GM12873 (cell line): ENCODE results near the gene NPW.

Experiments used
- CTCF ChIP-seq: IDR thresholded peaks from 2 replicates; pipeline ENCODE4 v1.5.1; 2012; ENCODE audit warnings: low read depth, mild to moderate bottlenecking, moderate library complexity, low read length, control low read depth; ENCODE audit not compliant: insufficient read depth; ENCODE audit errors: missing control alignments

NPW gene

GRCh38 chr16:2005646-2006045 lies 13.9 kb upstream of the NPW start:
- TF ChIP-seq CTCF: peak; percentile 25

- no peak for TF ChIP-seq CTCF
These were observed 13.3 kb upstream of the NPW start for GRCh38 chr16:2006317-2006716.

GRCh38 chr16:2007081-2007836 lies 12.3 kb upstream of the NPW start:
- TF ChIP-seq CTCF: no peak

GRCh38 chr16:2008009-2008526 lies 11.5 kb upstream of the NPW start:
- no peak for TF ChIP-seq CTCF

GRCh38 chr16:2008631-2009163 lies 10.9 kb upstream of the NPW start:
- no peak for TF ChIP-seq CTCF

GRCh38 chr16:2009164-2009711 lies 10.3 kb upstream of the NPW start:
- no peak for TF ChIP-seq CTCF

- no peak for TF ChIP-seq CTCF
These were observed 9.6 kb upstream of the NPW start, which contains the start of gene ZNF598 for GRCh38 chr16:2009791-2010510. Gene ZNF598, minus strand, starts transcription at chr16:2009821.
